K562 (cell line): Measurements from ENCODE around the gene SLC16A4. TPM values are rescaled to one million over a fixed set of nuclear protein-coding genes. Genes with fewer than 3 reads are reported as not detected.

Source experiments
- ELF4 ChIP-seq: fragments of 450-650 bp; formaldehyde crosslinking; IDR thresholded peaks from 2 replicates; pipeline ENCODE4 v1.4.0; 2022; ENCODE audit warnings: missing genetic modification characterization
- FOXP1 ChIP-seq: sonication (generic); formaldehyde crosslinking; IDR thresholded peaks from 2 replicates; pipeline ENCODE4 v1.8.0; 2022; ENCODE audit warnings: mild to moderate bottlenecking, missing genetic modification reagents
- LCOR ChIP-seq: sonication (generic); formaldehyde crosslinking; IDR thresholded peaks from 2 replicates; pipeline ENCODE4 v1.8.0; 2022; ENCODE audit warnings: mild to moderate bottlenecking, missing genetic modification reagents
- MECOM ChIP-seq: fragments of 250-450 bp; sonication (Bioruptor Pico); IDR thresholded peaks from 2 replicates; pipeline ENCODE4 v1.8.0; 2022; ENCODE audit warnings: inconsistent platforms
- POLR2AphosphoS2 ChIP-seq: IDR thresholded peaks from 2 replicates; pipeline ENCODE4 v1.6.1; 2012; ENCODE audit warnings: low read length, improper control_type of control experiment
- SMAD2 ChIP-seq: fragments of 150-350 bp; IDR thresholded peaks from 2 replicates; pipeline ENCODE4 v1.6.1; 2014; ENCODE audit warnings: low read depth, mild to moderate bottlenecking, low read length
- SMC3 ChIP-seq: conservative IDR thresholded peaks from 2 replicates; pipeline ENCODE4 v1.6.1; 2011; ENCODE audit warnings: low read depth, low read length, improper control_type of control experiment; ENCODE audit not compliant: insufficient read depth
- TAF15 ChIP-seq: fragments of 200-400 bp; formaldehyde crosslinking; IDR thresholded peaks from 2 replicates; pipeline ENCODE4 v1.6.1; 2017; ENCODE audit warnings: mild to moderate bottlenecking, low read depth, low read length, moderate library complexity
- ZNF561 ChIP-seq: fragments of 450-650 bp; formaldehyde crosslinking; conservative IDR thresholded peaks from 2 replicates; pipeline ENCODE4 v1.4.0; 2020; ENCODE audit warnings: mild to moderate bottlenecking, moderate library complexity
- ZNF699 ChIP-seq: fragments of 250-450 bp; sonication (Bioruptor Pico); IDR thresholded peaks from 2 replicates; pipeline ENCODE4 v1.8.0; 2021; ENCODE audit warnings: mild to moderate bottlenecking, moderate library complexity; ENCODE audit not compliant: insufficient replicate concordance
- polyA plus RNA-seq, 8 experiments: library from polyadenylated mRNA; depleted of rRNA in 4 of 8; stranded (reverse) in 5 of 8; unstranded in 3 of 8; fragments of >200 nt; fragmentation: Nextera tagmentation in 2 of 8; fragmentation: Illumina TruSeq in 1 of 8; extraction: Ambion mirVana in 2 of 8; extraction: Trizol in 1 of 8; gene quantifications; 2 replicates each; pipeline versions ENCODE4 v1.2.1 to v1.2.3, GENCODE V29; 2011 to 2014; ENCODE audit warnings: inconsistent platforms in 1 of 8, missing spikeins in 1 of 8
- total RNA-seq, 7 experiments: library from RNA; depleted of rRNA in 6 of 7; stranded (reverse); fragments of >200 nt in 6 of 7; fragmentation: Illumina TruSeq in 2 of 7; extraction: Trizol in 2 of 7; gene quantifications; 2 replicates each; pipeline versions ENCODE4 v1.2.1 to v1.2.3, GENCODE V29; 2011 to 2021; ENCODE audit warnings: low replicate concordance in 1 of 7
- TF ChIP-seq, protein P1 (sequence below): fragments of 450-650 bp; IDR thresholded peaks from 2 replicates; pipeline ENCODE4 v1.7.0; 2016; ENCODE audit warnings: borderline replicate concordance
- TF ChIP-seq, protein P2 (sequence below): fragments of 450-650 bp; IDR thresholded peaks from 2 replicates; pipeline ENCODE4 v1.6.1; 2016; ENCODE audit warnings: borderline replicate concordance
- TF ChIP-seq, protein P3 (sequence below): fragments of 250-450 bp; sonication (Bioruptor Pico); IDR thresholded peaks from 2 replicates; pipeline ENCODE4 v1.9.0; 2021; ENCODE audit warnings: mild to moderate bottlenecking, inconsistent platforms
- TF ChIP-seq, protein P4 (sequence below): sonication (generic); formaldehyde crosslinking; IDR thresholded peaks from 2 replicates; pipeline ENCODE4 v1.8.1; 2023; ENCODE audit warnings: mild to moderate bottlenecking, missing genetic modification reagents
- TF ChIP-seq, protein P5 (sequence below): IDR thresholded peaks from 2 replicates; pipeline ENCODE4 v1.6.1; 2011; ENCODE audit not compliant: insufficient read length; ENCODE audit errors: extremely low read depth
- TF ChIP-seq, protein P6 (sequence below): fragments of 450-650 bp; IDR thresholded peaks from one replicate; pipeline ENCODE4 v1.6.1; 2018; ENCODE audit warnings: mild to moderate bottlenecking, moderate library complexity; ENCODE audit not compliant: partially characterized antibody

Gene SLC16A4
- total and polyA plus RNA-seq, 9 of the 15 experiments (the other 6 are each of a cell fraction or from before 2014, with no cell fraction given), result 0.04 to 0.31 (median 0.18) TPM; not detected in 1

DNA sequence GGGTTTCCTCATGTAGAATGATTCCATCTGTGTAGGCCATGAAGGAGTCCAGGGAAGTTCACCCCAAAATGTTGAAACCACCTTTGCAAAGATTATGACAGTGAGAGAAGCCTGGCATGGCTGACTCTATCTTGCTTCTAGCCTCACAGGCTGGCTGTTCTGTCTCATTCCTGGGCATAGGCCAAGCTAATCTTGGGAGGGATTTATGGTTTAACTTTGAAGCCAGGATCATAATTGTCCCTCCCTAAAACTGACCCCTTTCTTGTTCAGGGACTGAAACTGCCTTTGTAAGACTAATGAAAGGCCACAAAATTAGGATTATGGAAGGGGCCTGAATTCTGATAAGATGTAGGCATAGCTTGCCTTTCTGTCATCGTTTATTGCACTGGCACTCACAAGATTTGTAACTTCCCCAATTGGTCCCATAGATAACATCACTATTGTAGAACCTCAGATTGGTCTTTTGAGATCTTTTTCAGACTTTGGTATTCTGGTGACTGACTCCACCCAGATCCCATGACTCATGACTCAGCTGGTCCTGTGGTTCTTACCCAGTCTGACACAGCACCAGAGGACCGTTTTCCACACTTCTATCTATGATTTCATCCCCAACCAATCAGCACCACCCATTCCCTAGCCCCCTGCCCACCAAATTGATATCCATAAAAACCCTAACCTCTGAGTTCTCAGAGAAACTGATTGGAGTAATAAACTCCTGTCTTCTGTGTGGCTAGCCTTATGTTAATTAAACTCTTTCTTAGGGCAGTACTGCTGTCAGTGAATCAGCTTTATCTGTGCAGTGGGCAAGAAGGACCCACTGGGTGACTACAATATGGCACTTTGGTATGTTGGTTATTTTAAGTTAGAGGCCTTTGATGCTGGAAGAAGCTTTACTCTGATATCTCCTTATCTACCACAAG lies 30.3 kb upstream of the SLC16A4 start (continued):
- no peak for TF ChIP-seq MECOM (CRISPR knock-in tag)
- no peak; the same call in 1 of the 2 replicates for TF ChIP-seq ELF4 (CRISPR knock-in tag)
- no peak for TF ChIP-seq LCOR
- TF ChIP-seq, protein P1, sequence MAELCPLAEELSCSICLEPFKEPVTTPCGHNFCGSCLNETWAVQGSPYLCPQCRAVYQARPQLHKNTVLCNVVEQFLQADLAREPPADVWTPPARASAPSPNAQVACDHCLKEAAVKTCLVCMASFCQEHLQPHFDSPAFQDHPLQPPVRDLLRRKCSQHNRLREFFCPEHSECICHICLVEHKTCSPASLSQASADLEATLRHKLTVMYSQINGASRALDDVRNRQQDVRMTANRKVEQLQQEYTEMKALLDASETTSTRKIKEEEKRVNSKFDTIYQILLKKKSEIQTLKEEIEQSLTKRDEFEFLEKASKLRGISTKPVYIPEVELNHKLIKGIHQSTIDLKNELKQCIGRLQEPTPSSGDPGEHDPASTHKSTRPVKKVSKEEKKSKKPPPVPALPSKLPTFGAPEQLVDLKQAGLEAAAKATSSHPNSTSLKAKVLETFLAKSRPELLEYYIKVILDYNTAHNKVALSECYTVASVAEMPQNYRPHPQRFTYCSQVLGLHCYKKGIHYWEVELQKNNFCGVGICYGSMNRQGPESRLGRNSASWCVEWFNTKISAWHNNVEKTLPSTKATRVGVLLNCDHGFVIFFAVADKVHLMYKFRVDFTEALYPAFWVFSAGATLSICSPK, result no peak
- TF ChIP-seq, protein P2, sequence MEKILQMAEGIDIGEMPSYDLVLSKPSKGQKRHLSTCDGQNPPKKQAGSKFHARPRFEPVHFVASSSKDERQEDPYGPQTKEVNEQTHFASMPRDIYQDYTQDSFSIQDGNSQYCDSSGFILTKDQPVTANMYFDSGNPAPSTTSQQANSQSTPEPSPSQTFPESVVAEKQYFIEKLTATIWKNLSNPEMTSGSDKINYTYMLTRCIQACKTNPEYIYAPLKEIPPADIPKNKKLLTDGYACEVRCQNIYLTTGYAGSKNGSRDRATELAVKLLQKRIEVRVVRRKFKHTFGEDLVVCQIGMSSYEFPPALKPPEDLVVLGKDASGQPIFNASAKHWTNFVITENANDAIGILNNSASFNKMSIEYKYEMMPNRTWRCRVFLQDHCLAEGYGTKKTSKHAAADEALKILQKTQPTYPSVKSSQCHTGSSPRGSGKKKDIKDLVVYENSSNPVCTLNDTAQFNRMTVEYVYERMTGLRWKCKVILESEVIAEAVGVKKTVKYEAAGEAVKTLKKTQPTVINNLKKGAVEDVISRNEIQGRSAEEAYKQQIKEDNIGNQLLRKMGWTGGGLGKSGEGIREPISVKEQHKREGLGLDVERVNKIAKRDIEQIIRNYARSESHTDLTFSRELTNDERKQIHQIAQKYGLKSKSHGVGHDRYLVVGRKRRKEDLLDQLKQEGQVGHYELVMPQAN, result no peak
- TF ChIP-seq, protein P3, sequence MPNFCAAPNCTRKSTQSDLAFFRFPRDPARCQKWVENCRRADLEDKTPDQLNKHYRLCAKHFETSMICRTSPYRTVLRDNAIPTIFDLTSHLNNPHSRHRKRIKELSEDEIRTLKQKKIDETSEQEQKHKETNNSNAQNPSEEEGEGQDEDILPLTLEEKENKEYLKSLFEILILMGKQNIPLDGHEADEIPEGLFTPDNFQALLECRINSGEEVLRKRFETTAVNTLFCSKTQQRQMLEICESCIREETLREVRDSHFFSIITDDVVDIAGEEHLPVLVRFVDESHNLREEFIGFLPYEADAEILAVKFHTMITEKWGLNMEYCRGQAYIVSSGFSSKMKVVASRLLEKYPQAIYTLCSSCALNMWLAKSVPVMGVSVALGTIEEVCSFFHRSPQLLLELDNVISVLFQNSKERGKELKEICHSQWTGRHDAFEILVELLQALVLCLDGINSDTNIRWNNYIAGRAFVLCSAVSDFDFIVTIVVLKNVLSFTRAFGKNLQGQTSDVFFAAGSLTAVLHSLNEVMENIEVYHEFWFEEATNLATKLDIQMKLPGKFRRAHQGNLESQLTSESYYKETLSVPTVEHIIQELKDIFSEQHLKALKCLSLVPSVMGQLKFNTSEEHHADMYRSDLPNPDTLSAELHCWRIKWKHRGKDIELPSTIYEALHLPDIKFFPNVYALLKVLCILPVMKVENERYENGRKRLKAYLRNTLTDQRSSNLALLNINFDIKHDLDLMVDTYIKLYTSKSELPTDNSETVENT (CRISPR knock-in tag), result no peak
- TF ChIP-seq, protein P4, sequence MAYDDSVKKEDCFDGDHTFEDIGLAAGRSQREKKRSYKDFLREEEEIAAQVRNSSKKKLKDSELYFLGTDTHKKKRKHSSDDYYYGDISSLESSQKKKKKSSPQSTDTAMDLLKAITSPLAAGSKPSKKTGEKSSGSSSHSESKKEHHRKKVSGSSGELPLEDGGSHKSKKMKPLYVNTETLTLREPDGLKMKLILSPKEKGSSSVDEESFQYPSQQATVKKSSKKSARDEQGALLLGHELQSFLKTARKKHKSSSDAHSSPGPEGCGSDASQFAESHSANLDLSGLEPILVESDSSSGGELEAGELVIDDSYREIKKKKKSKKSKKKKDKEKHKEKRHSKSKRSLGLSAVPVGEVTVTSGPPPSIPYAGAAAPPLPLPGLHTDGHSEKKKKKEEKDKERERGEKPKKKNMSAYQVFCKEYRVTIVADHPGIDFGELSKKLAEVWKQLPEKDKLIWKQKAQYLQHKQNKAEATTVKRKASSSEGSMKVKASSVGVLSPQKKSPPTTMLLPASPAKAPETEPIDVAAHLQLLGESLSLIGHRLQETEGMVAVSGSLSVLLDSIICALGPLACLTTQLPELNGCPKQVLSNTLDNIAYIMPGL (CRISPR knock-in tag), result no peak
- TF ChIP-seq ZNF699 (CRISPR knock-in tag), result no peak
- TF ChIP-seq SMAD2, result no peak
- no peak for TF ChIP-seq POLR2AphosphoS2
- TF ChIP-seq FOXP1, result no peak
- TF ChIP-seq, protein P5, sequence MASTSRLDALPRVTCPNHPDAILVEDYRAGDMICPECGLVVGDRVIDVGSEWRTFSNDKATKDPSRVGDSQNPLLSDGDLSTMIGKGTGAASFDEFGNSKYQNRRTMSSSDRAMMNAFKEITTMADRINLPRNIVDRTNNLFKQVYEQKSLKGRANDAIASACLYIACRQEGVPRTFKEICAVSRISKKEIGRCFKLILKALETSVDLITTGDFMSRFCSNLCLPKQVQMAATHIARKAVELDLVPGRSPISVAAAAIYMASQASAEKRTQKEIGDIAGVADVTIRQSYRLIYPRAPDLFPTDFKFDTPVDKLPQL, result no peak
- TF ChIP-seq, protein P6, sequence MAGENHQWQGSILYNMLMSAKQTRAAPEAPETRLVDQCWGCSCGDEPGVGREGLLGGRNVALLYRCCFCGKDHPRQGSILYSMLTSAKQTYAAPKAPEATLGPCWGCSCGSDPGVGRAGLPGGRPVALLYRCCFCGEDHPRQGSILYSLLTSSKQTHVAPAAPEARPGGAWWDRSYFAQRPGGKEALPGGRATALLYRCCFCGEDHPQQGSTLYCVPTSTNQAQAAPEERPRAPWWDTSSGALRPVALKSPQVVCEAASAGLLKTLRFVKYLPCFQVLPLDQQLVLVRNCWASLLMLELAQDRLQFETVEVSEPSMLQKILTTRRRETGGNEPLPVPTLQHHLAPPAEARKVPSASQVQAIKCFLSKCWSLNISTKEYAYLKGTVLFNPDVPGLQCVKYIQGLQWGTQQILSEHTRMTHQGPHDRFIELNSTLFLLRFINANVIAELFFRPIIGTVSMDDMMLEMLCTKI, result no peak
- TF ChIP-seq TAF15, result no peak
- TF ChIP-seq ZNF561, result no peak
- TF ChIP-seq SMC3, result no peak
